T-cell (primary cell): ENCODE data around the gene TSSK3. TPM values are rescaled to one million over a fixed set of nuclear protein-coding genes. Genes with fewer than 3 reads are reported as not detected.
A peak's percentile ranks its signal among the peaks of the same experiment; 100 is the strongest.

Experiments used
- ATAC-seq, 4 experiments: fragments of 200-7000 bp in 3 of 4; fragments of 150-1000 bp in 1 of 4; cut with Tn5 transposase; replicated peaks in 1 of 4; 1 replicate in 3 of 4; 2 replicates in 1 of 4; pipeline ENCODE4 v1.10.0; 2021; ENCODE audit warnings: moderate library complexity in 3 of 4, mild to moderate bottlenecking in 2 of 4, moderate number of reproducible peaks in 1 of 4
- CTCF ChIA-PET, 2 donors: fragments of 300-600 bp; sonication (Branson Sonifier 250); formaldehyde crosslinking; loops; one replicate each; lab custom pipeline; 2022; ENCODE audit warnings: antibody characterized with exemption in 2 of 2; lab: Charles Lee
- POLR2A ChIA-PET, 2 donors: fragments of 300-600 bp; sonication (Branson Sonifier 250); formaldehyde crosslinking; loops; one replicate each; lab custom pipeline; 2022; ENCODE audit warnings: antibody characterized with exemption in 2 of 2; lab: Charles Lee
- DNase-seq, 35 experiments: peaks; one replicate each; pipeline versions ENCODE4 v3.0.0 to v3.0.0-alpha.2; 2013 to 2023
- H3K27ac ChIP-seq: one replicate; pipeline ENCODE4 v1.5.1; 2013; ENCODE audit warnings: low read length
- H3K27me3 ChIP-seq, 2 experiments: replicated peaks in 1 of 2; 1 replicate in 1 of 2; 2 replicates in 1 of 2; pipeline versions ENCODE4 v1.6.1 to v1.7.0; 2013; ENCODE audit warnings: low read length in 1 of 2, mixed read lengths in 1 of 2; ENCODE audit not compliant: control insufficient read depth in 2 of 2, insufficient read depth in 2 of 2; ENCODE audit errors: extremely low read depth in 1 of 2
- H3K36me3 ChIP-seq, 2 donors: 1 replicate in 1 of 2; 2 replicates in 1 of 2; pipeline versions ENCODE4 v1.6.1 to v1.7.0; 2013; ENCODE audit warnings: low read length in 1 of 2; ENCODE audit not compliant: control insufficient read depth in 2 of 2, insufficient read depth in 1 of 2; ENCODE audit errors: extremely low read depth in 1 of 2
- H3K4me1 ChIP-seq, 2 experiments: 1 replicate in 1 of 2; 2 replicates in 1 of 2; pipeline versions ENCODE4 v1.6.1 to v1.7.0; 2013; ENCODE audit warnings: low read length in 2 of 2, mixed read lengths in 1 of 2; ENCODE audit not compliant: insufficient read depth in 2 of 2, control insufficient read depth in 1 of 2; ENCODE audit errors: extremely low read depth in 1 of 2
- H3K4me3 ChIP-seq, 2 donors: 1 replicate in 1 of 2; 2 replicates in 1 of 2; pipeline versions ENCODE4 v1.5.1 to v1.7.0; 2013; ENCODE audit warnings: mild to moderate bottlenecking in 2 of 2, low read length in 1 of 2, moderate library complexity in 1 of 2; ENCODE audit not compliant: control insufficient read depth in 1 of 2; ENCODE audit errors: extremely low read depth in 1 of 2
- H3K9me3 ChIP-seq: 2 replicates; pipeline ENCODE4 v1.7.0; 2013
- H3K27ac Mint-ChIP-seq, 2 donors: one replicate each; pipeline ENCODE4 v1.8.0; 2020 to 2021; ENCODE audit warnings: mild to moderate bottlenecking in 2 of 2, mixed read lengths in 2 of 2
- H3K27me3 Mint-ChIP-seq, 2 donors: one replicate each; pipeline ENCODE4 v1.8.0; 2021 to 2022; ENCODE audit warnings: mixed read lengths in 2 of 2
- H3K36me3 Mint-ChIP-seq: one replicate; pipeline ENCODE4 v1.8.0; 2021; ENCODE audit warnings: mixed read lengths
- H3K4me1 Mint-ChIP-seq, 3 donors: one replicate each; pipeline ENCODE4 v1.8.0; 2020 to 2022; ENCODE audit warnings: mixed read lengths in 3 of 3, mild to moderate bottlenecking in 1 of 3
- H3K4me3 Mint-ChIP-seq, 3 donors: one replicate each; pipeline ENCODE4 v1.8.0; 2020 to 2022; ENCODE audit warnings: mild to moderate bottlenecking in 3 of 3, mixed read lengths in 3 of 3, moderate library complexity in 3 of 3
- H3K9me3 Mint-ChIP-seq, 3 donors: one replicate each; pipeline ENCODE4 v1.8.0; 2020 to 2022; ENCODE audit warnings: mixed read lengths in 3 of 3
- WGBS: methylation state at CpG from one replicate; pipeline ENCODE4 v1.1.5; 2013; ENCODE audit warnings: missing lambda C conversion rate; ENCODE audit not compliant: insufficient coverage; 5-methylcytosine and 5-hydroxymethylcytosine counted together
- total RNA-seq, 35 experiments: library from RNA in 6 of 35; stranded (reverse) in 6 of 35; fragments of 120-200 nt in 1 of 35; gene quantifications; one replicate each; pipeline versions ENCODE4 v1.2.1 to v1.2.4 and lab custom pipeline; 2013 to 2026

Gene TSSK3
- total RNA-seq, 5 donors from 2014 or later (not counting 1 experiment from before 2014, with no cell fraction given): 0.65 to 4.3 (median 2.3) TPM; not detected in 1

DNA sequence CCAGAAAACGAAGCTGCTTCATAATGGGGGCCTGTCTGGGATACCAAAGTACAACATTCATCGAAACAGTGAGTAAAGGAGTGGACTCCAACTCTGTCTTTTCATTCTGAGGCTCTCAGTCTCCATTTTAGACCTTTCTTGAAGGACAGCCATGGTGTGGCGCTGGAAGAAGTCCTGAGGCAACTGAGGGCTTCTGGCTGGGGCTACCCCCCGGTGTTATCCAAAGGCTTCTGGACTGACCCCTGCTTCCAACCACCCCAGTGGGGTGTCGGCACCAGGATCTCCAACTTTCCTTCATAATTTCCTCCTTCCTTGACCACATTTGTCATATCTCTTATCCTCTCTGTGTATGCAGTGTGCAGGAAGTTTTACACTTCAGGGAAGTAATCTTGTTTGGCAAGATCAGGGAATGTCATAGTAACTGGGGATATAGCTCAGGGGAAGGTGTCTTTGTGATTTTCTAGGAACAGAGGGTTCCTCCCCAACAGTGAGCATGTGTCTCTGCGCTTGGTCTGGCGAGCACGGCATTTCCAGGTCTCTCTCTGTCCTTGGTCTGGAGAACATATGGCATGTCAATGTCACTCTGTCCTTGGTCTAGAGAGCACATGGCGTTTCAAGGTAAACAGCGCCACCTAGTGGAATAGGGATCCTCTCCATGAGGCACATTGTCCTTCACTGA is 51.3 kb downstream of the TSSK3 start:
- WGBS: 43% methylated on average over 5 of the region's 10 CpGs
- ChIA-PET CTCF (interaction anchor here in 1 of 2 donors (0.5 to 1.3 kb wide), 3 partner anchors 12 to 264 kb away, joined by 3 to 5 read pairs (median 3); no protein-coding TSS in a partner anchor), POLR2A (no interaction called here)
- H3K36me3 Mint-ChIP-seq: no peaks in the 10 kb centered on the region
- H3K27ac Mint-ChIP-seq: peak overlapping the region in 1 of 2 donors; percentile 0
- no peak overlapping the region for H3K4me3 Mint-ChIP-seq
- peaks cover 8 to 21% of the 10 kb centered on the region in 2 donors for H3K27me3 Mint-ChIP-seq
- no peak overlapping the region for H3K27ac ChIP-seq
- H3K4me1 ChIP-seq: no peaks in the 10 kb centered on the region
- no peaks in the 10 kb centered on the region for H3K36me3 ChIP-seq
- ATAC-seq: peak; percentile 64 to 89 (median 86)
- no peaks in the 10 kb centered on the region for H3K9me3 ChIP-seq
- no peak overlapping the region for H3K4me3 ChIP-seq
- peaks cover 0 to 3% of the 10 kb centered on the region in 2 experiments for H3K27me3 ChIP-seq
- DNase-seq: peak; percentile 24 to 91 (median 61)
- no peaks in the 10 kb centered on the region for H3K9me3 Mint-ChIP-seq
- peaks cover 2 to 4% (median 2%) of the 10 kb centered on the region in 3 donors for H3K4me1 Mint-ChIP-seq

Other genes with a start within 250 kb of the TSSK3 start
- gene TXLNA, start 182.9 kb upstream of the TSSK3 start, total RNA-seq: 10 to 100 TPM; 25.3 to 47.7 (median 43.8) TPM
- gene CCDC28B, start 161.9 kb upstream of the TSSK3 start, total RNA-seq: 1 to 10 TPM; 6.5 to 9.0 (median 6.8) TPM
- gene IQCC, start 156.9 kb upstream of the TSSK3 start, total RNA-seq: 1 to 10 TPM; 1.3 to 3.6 (median 2.3) TPM
- under 1 TPM in 1 of 5 donors, not detected in 4; 0.18 TPM for gene DCDC2B, start 153.4 kb upstream of the TSSK3 start, total RNA-seq
- gene TMEM234, start 140.2 kb upstream of the TSSK3 start, total RNA-seq: 10 to 100 TPM; 14.0 to 29.6 (median 26.0) TPM
- gene EIF3I, start 140.1 kb upstream of the TSSK3 start, total RNA-seq: 100 to 1,000 TPM in 2 of 5 donors, 10 to 100 TPM in 3; 94.9 to 117 (median 98.4) TPM
- 1 to 10 TPM in 1 of 5 donors, under 1 TPM in 4; 0.65 to 1.0 (median 0.95) TPM for gene FAM167B, start 115.3 kb upstream of the TSSK3 start, total RNA-seq
- gene LCK, start 111.3 kb upstream of the TSSK3 start, total RNA-seq: 100 to 1,000 TPM; 341 to 489 (median 428) TPM
- gene HDAC1, start 70.5 kb upstream of the TSSK3 start, total RNA-seq: 100 to 1,000 TPM; 117 to 153 (median 142) TPM
- 10 to 100 TPM; 28.1 to 46.5 (median 41.4) TPM for gene MARCKSL1, start 26.3 kb upstream of the TSSK3 start, total RNA-seq
- 10 to 100 TPM; 27.0 to 43.0 (median 32.0) TPM for gene FAM229A, start 54 bp upstream of the TSSK3 start, total RNA-seq
- 100 to 1,000 TPM in 3 of 5 donors, 10 to 100 TPM in 2; 93.4 to 190 (median 105) TPM for gene BSDC1, start 31.9 kb downstream of the TSSK3 start, total RNA-seq
- gene ZBTB8B, start 102.5 kb downstream of the TSSK3 start, total RNA-seq: under 1 TPM in 1 of 5 donors, not detected in 4; 0.03 TPM
- gene ZBTB8A, start 176.9 kb downstream of the TSSK3 start, total RNA-seq: under 1 TPM in 4 of 5 donors, not detected in 1; 0.05 to 0.13 (median 0.11) TPM